HG02970 (cell line): ENCODE results near the gene CRYBB1.

ENCODE experiments used
- ATAC-seq: cut with Tn5 transposase; IDR thresholded peaks from one replicate; pipeline ENCODE4 v1.9.1; 2021; ENCODE audit warnings: mild to moderate bottlenecking, moderate library complexity, moderate number of reproducible peaks; ENCODE audit not compliant: unreplicated experiment, low FRiP score

CRYBB1 gene

DNA sequence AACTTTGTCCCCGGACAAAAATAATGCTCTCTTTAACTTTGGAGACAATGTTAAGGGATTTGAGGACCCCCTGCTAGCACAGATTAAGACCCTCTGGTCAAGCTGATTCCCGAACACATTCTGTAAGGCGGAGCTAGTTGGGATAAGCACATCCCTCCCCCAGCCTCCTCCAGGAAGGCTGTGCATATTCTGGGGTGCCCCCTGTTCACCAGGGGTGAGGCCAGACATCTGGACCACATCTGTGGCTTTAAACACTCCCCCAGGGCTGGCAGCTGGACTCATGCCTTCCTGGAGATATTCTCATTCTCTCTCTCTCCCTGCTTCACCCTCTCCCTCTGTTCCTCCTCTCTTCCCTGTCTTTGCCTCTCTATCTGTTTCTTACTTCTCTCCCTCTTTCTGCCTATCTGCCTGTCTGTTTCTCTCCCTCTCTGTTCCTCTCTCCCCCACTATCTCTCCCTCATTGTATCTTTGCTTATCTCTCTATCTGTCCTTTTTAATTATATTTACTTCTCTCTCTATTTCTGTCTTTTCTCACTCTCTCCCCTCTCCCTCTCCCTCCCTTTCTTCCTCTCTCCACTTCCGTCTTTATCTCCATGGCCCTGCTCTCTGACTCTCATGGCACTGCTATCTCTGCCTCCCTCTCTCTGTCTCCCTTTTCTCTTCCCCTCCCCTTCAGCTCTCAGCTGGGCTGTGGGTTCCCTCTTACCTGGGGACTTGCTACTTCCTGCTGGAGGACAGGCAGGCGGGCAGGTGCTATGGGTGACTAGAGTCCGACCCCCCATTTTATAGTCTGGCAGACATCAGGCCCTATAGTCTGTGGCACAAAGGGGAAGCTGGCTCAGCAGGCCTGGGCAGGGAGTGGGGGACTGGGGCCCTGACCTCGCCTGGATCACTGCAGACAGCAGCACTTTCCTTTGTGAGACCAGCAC, at the start of gene CRYBB1:
Gene CRYBB1 (minus strand): TSS at position 757 of the 929 bp plus-strand sequence. CDS start 1,708 bp downstream, outside the sequence.
- ATAC-seq, result no peak

DNA sequence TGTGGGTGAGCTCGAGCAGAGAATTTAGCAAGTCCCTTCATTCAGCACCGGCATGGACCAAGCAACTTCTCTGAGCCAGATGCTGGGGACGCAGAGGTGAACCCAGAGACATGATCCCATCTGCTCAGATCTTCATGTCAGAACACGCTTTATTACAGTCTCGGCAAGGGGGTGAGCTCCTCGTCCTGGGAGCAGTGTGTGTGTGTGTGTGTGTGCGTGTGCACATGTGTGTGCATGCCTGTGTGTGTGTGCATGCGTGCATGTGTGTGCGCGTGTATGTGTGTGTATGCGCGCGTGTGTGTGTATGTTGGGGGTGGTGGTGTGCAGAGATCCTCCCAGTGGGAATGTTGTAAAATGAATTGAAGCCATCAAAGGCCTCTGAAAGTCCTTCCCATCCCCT, 49.3 kb upstream of the CRYBB1 start:
- no peak for ATAC-seq

DNA sequence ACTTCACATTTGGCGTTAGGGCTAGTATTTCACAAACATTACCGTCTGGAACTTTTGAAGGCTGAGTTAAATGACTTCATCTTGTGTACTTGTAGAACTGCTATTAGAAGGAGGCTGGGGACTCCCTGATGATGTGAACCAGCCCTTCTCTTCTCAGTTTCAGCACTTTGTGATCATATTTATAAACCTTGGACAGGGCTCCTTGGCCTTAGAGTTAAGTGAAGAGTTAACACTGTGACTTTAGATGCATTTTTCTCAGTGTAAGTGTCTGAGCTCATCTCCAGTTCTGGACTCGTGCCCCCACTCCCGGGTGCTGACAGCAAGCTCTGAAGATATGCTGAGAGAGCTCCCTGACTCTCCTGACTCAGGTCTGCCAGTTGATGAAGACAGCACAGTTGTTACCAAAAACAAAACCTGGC, 48.0 kb upstream of the CRYBB1 start:
- ATAC-seq, result no peak

DNA sequence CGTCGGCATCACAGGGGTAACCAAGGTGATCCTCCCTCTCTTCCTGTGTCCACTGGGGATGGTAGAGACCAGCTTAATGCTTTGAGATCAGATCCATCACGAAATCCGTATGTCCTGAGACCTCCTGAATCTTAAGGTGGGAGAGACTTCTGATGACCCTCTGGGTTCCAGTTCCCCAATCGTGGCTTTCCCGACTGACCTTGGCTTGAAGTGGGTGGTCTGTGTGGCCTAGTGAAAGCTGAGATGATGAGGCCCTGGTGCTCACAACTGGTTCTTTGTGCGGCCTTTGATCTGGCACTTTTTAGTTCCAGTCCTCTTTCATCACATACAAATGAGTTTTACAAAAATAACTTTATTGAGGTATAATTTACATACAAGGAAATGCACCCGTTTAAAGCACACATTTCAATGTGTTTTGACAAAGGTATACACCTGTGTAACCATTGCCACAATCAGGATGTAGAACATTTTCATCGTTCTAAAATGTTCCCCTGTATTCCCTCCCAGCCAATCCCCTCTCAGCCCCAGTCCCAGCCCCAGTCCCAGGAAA, 45.6 kb upstream of the CRYBB1 start:
- ATAC-seq, result no peak

DNA sequence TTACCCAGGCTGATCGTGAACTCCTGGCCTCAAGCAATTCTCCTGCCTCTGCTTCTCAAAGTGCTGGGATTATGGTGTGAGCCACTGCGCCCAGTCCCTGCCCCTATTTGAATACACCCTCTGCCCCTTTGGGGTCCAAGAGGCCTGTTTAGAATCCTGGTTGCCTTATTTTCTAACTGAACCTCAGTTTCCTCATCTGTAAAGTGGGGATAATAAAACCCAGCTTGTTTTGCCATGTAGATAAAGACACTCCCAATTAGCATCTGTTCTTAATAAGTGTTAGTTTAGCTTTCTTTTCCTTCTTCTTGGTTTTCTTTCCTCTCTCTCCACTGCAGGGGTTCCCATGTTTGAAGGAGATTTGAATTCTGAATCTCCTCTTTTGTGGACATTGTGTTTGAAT, 44.3 kb upstream of the CRYBB1 start:
- no peak for ATAC-seq

DNA sequence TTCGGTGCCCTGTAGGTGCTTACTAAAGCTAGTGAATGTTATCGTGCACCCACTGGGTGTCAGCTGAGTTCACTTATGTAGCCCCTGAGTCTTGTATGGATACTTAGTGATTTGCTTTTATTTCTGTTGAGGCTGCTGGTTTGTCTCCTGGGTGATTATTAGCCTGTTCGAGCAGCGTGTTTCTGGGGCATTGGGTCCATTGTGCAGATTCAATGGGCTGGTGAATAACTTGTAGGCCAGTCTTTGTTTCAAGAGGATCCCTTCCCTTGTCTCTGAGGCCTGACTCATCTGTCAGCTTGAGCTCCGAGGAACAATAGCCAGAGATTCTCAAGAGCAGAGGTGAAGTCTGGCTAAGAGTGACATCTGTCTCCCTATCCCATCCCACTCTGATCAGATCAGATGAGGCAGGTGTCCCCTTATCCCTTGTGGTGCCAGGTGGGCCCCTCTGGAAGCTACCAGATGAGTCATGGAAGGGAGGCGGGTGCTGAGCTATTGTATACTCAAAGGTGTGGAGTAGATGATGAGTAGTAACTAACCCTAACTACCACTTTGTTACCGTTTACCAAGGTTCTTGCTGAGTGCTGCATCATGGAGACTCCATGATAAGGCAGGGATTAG, 43.2 kb upstream of the CRYBB1 start:
- no peak for ATAC-seq

DNA sequence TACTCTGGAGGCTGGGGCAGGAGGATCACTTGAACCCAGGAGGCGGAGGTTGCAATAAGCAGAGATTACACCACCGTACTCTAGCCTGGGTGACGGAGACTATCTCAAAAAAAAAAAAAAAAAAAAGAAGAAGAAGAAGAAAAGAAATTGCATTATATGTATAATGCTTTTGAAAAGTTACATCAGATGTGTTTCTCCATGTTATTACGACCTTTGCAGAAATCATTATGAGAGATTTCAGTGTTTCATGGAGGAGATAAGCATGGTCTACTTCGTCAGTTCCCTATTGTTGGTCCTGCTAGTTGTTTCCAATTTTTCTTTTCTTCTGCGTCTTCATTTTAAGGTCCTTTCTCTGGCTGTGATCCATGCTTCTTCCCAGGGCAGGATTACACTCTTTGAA, 42.5 kb upstream of the CRYBB1 start:
- no peak for ATAC-seq

DNA sequence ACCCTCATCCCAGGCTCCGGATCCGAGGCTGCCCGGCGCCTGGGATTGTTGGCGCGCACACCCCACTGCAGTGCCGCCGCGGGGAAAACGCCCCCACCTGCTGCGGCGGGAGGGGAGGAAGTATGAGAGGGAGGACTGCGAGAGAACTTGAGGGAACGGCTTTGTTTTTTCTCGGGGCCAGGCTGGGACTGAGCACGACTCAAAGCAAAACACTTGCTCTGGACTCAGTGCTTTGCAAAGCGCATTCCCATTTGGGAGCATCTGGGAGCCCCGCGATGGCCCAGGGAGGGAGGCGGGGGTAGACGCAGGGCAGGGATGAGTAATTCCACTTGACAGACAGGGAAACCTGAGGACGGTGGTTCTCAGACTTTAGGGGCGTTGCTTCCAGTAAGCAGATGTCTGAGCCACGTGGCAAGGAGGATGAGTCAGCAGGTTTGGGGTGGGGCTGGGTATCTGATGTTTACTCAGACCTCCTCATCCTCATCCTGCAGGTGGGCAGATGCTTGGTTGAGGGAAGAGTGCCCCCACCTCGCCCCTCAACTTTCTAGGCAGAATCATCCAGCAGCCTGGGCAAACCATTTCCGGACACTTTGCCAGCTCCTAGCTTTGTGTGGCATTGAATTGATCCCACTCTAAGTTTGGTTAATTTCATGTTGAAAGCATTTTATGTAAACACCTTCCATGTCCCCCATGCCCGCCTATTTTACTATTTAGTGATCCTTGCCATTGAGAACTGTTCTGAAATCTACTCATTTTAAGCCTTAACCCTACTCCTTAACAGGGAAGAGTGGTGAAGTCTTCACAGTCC, 41.0 kb upstream of the CRYBB1 start:
- no peak for ATAC-seq

DNA sequence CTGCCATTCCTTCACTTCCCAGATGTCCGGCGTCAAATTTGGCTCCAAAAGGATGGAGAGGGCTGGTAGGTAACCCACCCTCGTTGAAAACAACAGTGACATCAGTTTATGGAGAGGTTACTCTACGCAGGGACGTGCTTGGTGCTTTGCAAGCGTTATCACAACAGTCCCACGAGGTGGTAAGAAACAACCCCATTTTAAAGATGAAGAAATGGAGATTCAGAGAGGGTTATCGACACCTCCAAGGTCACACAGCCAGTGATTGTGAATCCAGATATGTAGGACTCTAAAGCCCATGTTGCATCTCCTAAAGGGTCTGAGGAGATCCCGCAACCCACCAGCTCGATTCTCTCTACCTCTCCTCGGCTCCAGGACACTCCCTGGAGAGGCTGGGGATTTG, 40.3 kb upstream of the CRYBB1 start:
- ATAC-seq, result no peak

DNA sequence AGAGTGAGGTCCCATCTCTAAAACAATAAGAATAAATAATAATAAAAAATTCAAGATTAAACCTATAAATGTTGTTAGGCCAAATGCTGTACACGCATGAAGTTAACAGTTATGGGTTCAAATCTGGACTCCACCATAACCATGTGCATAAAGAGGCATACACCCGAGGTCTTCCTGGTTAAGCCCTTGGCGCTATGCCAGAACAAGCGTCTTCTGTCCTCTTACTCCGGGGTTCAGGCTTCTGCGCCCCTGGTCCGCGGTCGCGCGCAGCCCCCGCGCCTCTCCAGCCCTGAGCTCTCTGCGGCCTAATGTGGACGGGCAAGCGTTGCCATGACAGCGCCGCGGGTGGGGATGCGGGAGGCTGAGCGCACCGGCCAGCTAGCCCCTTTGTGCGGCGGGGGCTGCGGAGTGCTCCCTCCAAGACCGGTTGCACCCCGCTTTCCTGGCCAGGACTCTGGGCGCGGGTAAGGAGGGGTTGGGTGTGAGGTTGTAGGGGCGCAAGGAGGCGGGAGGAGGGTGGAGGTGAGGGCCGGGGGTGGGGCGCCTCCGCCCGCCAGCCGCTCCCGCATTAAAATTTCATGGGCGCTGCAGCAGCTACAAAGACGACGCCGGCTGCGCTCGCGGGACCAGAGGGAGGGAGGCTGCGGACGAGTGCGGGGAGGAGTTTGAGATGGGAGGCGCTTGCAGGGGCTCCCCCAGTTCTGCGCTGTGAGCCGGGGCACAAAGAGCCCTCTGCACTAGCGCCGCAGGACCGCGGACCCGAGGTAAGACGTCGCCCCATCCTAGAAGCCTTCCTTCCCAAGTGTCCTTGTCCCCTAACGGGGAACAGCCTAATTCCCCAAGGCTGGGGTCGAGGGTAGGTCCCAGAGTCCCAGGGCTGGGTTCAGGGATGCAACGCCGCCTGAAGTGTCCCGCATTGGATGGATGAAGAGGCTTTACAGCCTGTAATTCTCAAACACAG, 39.3 kb upstream of the CRYBB1 start, which contains the start of gene MIAT:
Gene MIAT (plus strand): TSS at position 698 of the 961 bp plus-strand sequence.
- no peak for ATAC-seq

DNA sequence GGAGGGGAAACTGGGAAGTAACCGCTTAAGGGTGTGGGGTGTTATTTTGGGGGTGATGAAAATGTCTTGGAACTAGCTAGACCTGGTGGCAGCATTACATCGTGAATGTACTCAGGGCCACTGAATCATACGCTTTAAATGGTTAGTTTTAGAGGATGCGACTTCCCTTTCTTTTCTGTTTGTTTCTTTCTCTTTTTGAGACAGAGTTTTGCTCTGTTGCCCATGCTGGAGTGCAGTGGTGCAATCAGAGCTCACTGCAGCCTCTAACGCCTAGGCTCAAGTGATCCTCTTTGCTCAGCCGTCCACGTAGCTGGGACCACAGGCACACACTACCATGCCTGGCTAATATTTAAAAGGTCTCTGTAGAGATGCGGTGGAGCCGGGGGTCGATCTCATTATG, 34.0 kb upstream of the CRYBB1 start:
- ATAC-seq, result no peak

DNA sequence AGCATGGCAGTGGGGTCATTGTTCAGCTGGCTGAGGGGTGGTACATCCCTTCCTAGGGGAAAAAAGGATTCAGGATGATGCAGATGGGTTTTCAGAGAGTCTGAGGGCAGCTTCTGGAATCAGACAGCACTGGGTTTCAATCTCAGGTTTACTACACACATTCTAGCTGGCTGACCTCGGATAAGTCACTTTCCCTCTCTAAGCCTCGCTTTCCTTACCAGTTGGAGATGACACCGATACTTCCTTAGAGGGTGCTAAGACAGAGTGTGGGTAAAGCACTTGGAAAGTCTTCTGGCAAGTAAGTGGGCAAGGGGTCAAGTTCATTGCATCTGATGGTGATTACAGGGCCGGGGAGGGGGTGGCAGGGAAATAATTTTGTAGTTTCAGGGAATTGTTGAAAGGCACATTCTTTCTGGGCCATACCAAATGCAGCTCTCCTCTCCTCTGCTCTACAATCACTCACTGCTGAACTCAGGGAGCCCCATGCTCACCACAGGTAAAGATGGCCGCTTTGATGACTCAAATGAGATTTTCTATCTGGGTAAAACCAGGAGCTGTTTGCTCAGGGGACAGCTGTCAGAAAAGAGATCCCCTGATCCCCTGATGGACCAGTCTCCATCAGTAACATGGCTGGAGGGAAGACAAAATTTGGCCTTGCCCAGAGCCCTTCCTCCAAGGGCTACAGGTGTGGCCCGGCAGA, 33.0 kb upstream of the CRYBB1 start:
- no peak for ATAC-seq

DNA sequence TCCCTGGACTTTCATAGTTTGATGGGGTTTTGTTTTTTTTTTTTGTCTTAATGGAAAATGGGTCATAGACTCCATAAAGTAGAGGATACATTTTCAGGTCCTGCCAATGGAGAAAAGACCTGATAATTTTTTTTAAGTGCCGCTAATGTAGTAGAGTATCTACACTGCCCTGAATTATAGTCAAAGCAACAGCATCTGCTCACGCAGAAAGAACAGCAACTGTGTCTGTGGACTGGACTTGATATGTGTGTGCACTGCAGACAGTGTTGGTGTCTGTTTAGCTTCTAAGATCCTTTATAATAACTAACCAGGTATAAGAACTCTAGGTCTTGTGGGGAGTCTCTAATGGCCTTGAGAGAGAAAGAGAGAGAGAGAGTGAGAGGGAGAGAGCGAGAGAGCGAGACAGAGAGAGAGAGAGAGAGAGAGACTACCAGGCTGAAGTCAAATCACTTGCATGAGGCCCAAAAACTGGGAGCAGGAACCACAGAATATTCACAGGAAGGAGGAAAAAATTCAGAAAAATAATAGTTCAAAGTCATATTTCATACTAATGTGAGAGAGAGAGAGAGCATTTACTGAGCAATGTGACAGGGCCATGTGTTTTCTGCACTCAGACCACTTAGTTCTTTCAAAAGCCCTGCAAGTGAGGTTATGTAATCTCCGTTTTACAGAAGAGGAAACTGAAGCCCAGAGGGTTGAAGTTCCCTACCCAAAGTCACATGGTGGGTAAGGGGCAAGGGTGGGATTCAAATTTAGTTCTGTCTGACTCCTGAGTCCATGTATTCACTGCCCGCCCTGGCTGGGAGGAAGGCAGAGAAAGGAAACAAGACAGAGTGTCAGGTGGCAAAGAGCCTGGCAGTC, 30.9 kb upstream of the CRYBB1 start:
- ATAC-seq, result no peak

DNA sequence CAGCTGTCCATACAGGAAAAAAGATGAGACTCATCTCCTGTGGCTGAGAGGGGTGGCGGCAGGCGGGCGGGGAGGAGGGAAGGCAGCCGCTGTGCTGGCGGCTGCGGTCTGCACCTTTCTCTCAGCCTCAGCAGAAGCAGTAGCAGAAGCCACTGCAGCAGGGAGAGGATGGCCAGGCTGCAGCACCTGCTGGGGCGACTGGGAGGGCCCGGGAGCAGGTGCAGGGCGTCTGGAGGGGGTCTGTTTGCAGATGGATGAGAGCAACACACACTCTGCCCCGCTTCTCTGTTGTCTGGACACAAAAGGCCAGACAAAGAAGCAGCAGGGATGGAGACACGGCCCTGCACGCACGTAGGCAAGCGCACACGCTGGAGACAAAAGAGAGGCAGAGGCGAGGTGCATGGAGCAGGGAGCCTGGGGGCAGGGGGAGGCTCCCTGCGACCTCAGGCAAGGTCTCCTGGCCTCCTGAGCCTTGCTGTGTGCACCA, 30.2 kb upstream of the CRYBB1 start:
- ATAC-seq, result no peak

DNA sequence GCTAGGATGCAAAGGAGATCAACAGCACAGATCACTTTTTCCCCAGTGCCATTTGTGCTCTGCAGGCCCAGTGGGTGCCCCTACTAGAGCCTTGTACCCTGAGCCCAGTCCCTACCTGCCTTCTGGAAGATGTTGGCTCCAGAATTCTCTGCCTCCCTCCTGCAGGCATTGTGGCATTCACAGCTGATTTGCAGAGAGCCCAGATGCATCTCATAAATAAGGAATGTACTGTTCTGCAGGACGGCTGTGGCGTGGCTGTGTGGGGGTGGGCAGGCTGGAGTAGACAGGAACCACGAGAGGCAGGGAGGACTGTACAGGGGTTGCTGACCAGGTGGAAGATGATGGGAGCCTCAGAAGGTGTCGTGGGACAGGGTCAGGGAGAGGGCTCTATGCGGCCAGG, 28.3 kb upstream of the CRYBB1 start:
- ATAC-seq, result no peak

DNA sequence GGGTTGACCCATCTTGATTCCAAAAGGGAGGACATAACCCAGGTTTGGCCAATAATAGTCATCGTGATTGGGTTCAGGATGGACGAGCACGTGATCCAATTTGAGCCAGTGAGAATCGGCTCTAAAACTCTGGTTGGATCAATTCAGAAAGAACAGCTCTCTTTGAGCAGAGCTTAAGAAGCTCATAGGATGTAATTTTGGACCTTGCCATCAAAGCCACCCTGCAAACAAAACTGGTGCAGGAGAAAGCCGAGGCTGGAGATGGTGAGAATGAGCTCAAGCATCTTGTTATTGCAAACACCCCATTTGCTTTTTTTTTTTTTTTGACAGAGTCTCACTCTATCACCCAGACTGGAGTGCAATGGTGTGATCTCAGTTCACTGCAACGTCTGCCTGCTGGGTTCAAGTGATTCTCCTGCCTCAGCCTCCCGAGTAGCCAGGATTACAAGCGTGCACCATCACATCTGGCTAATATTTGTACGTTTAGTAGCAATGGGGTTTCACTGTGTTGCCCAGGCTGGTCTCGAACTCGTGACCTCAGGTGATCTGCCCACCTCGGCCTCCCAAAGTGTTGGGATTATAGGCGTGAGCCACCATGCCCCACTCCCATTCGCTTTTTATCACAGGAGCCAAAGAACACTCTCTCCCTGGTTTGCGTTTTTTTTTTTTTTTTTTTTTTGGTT, 25.7 kb upstream of the CRYBB1 start:
- ATAC-seq, result no peak
